B cell (primary cell): Measurements from ENCODE around the gene BRICD5.
"Not testable (repeated sequence)": the region's sequence is repeated elsewhere in the genome, so short reads cannot be mapped to it uniquely, and the experiment has no call there.

ENCODE experiments used
- EZH2 ChIP-seq: IDR thresholded peaks from 2 replicates; pipeline ENCODE4 v1.6.1; 2012; ENCODE audit warnings: borderline replicate concordance, low read depth, mild to moderate bottlenecking, moderate library complexity, low read length; ENCODE audit not compliant: insufficient read depth, poor library complexity, severe bottlenecking
- TF ChIP-seq, protein P1 (sequence below): fragments of 200-600 bp; IDR thresholded peaks from one replicate; pipeline ENCODE4 v1.8.0; 2022; ENCODE audit warnings: antibody characterized with exemption, mild to moderate bottlenecking

DNA sequence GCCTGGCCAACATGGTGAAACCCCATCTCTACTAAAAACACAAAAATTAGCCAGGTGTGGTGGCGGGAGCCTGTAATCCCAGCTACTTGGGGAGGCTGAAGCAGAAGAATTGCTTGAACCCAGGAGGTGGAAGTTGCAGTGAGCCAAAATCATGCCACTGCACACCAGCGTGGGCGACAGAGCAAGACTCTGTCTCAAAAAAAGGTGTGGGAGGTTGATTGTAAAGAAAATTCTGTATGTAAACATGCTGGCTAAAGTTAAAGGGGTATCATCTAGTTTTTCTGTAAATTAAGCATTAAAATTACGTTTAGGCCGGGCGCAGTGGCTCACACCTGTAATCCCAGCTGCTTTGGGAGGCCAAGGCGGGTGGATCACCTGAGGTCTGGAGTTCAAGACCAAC, 47.9 kb upstream of the BRICD5 start:
- TF ChIP-seq, protein P1, sequence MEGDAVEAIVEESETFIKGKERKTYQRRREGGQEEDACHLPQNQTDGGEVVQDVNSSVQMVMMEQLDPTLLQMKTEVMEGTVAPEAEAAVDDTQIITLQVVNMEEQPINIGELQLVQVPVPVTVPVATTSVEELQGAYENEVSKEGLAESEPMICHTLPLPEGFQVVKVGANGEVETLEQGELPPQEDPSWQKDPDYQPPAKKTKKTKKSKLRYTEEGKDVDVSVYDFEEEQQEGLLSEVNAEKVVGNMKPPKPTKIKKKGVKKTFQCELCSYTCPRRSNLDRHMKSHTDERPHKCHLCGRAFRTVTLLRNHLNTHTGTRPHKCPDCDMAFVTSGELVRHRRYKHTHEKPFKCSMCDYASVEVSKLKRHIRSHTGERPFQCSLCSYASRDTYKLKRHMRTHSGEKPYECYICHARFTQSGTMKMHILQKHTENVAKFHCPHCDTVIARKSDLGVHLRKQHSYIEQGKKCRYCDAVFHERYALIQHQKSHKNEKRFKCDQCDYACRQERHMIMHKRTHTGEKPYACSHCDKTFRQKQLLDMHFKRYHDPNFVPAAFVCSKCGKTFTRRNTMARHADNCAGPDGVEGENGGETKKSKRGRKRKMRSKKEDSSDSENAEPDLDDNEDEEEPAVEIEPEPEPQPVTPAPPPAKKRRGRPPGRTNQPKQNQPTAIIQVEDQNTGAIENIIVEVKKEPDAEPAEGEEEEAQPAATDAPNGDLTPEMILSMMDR, result not testable (repeated sequence)
- TF ChIP-seq EZH2, result not testable (repeated sequence)
